Fibroblast of lung (primary cell): ENCODE measurements around the gene NKAIN2. TPM values are rescaled to one million over a fixed set of nuclear protein-coding genes. Genes with fewer than 3 reads are reported as not detected.

Source experiments
- DNase-seq, 2 donors: peaks; one replicate each; pipeline versions ENCODE4 v3.0.0 to v3.0.0-alpha.2; 2010; ENCODE audit warnings: low read depth in 2 of 2
- H2AFZ ChIP-seq: 2 replicates; pipeline ENCODE4 v1.5.1; 2012; ENCODE audit warnings: low read length, control low read depth, inconsistent platforms
- H3K27ac ChIP-seq: 2 replicates; pipeline ENCODE4 v1.5.1; 2011; ENCODE audit warnings: low read length, control low read depth; ENCODE audit not compliant: insufficient read depth
- H3K27me3 ChIP-seq: 2 replicates; pipeline ENCODE4 v1.5.1; 2011; ENCODE audit warnings: mild to moderate bottlenecking, low read length; ENCODE audit not compliant: control insufficient read depth, insufficient read depth
- H3K36me3 ChIP-seq: 2 replicates; pipeline ENCODE4 v1.5.1; 2011; ENCODE audit warnings: low read length; ENCODE audit not compliant: control insufficient read depth, insufficient read depth
- H3K4me1 ChIP-seq: 2 replicates; pipeline ENCODE4 v1.5.1; 2011; ENCODE audit warnings: low read length; ENCODE audit not compliant: control insufficient read depth, insufficient read depth; ENCODE audit errors: extremely low read depth
- H3K4me2 ChIP-seq: 2 replicates; pipeline ENCODE4 v1.5.1; 2011; ENCODE audit warnings: low read length, control low read depth; ENCODE audit not compliant: insufficient read depth; ENCODE audit errors: extremely low read depth
- H3K4me3 ChIP-seq, 4 experiments: fragments of 200-600 bp in 1 of 4; sonication (generic) in 1 of 4; replicated peaks in 1 of 4; 2 replicates each; pipeline ENCODE4 v1.5.1; 2011 to 2016; ENCODE audit warnings: low read length in 4 of 4, low read depth in 3 of 4, mild to moderate bottlenecking in 3 of 4, control low read depth in 2 of 4, inconsistent platforms in 1 of 4, mixed read lengths in 1 of 4; ENCODE audit not compliant: insufficient read depth in 1 of 4; ENCODE audit errors: control extremely low read depth in 1 of 4
- H3K79me2 ChIP-seq: 2 replicates; pipeline ENCODE4 v1.5.1; 2012; ENCODE audit warnings: mild to moderate bottlenecking, low read length, inconsistent platforms; ENCODE audit not compliant: control insufficient read depth, insufficient read depth
- H3K9ac ChIP-seq: 2 replicates; pipeline ENCODE4 v1.5.1; 2011; ENCODE audit warnings: mild to moderate bottlenecking, low read length, control low read depth; ENCODE audit not compliant: insufficient read depth
- H3K9me3 ChIP-seq: 2 replicates; pipeline ENCODE4 v1.5.1; 2012; ENCODE audit warnings: low read depth, low read length; ENCODE audit not compliant: control insufficient read depth, insufficient read depth
- H4K20me1 ChIP-seq: 2 replicates; pipeline ENCODE4 v1.5.1; 2011; ENCODE audit warnings: low read length; ENCODE audit not compliant: control insufficient read depth, insufficient read depth; ENCODE audit errors: extremely low read depth
- EZH2 ChIP-seq: IDR thresholded peaks from 2 replicates; pipeline ENCODE4 v1.5.1; 2012; ENCODE audit warnings: low read length, control low read depth, mild to moderate bottlenecking; ENCODE audit errors: missing control alignments
- polyA plus RNA-seq, 2 donors: library from polyadenylated mRNA; depleted of rRNA in 1 of 2; stranded (reverse) in 1 of 2; unstranded in 1 of 2; fragments of >200 nt; gene quantifications; 2 replicates each; pipeline ENCODE4 v1.2.1, GENCODE V29; 2011 to 2012; ENCODE audit warnings: missing spikeins in 1 of 2
- total RNA-seq: library from RNA; depleted of rRNA; stranded (reverse); fragments of >200 nt; gene quantifications from 2 replicates; pipeline ENCODE4 v1.2.1, GENCODE V29; 2014
- TF ChIP-seq, protein P1 (sequence below), 2 donors: IDR thresholded peaks in 1 of 2; conservative IDR thresholded peaks in 1 of 2; 1 replicate in 1 of 2; 2 replicates in 1 of 2; pipeline ENCODE4 v1.5.1; 2011 to 2012; ENCODE audit warnings: low read length in 2 of 2, control low read depth in 1 of 2, inconsistent platforms in 1 of 2, low read depth in 1 of 2, mild to moderate bottlenecking in 1 of 2

Gene NKAIN2
- total and polyA plus RNA-seq, 2 donors (not counting 1 experiment from before 2014, with no cell fraction given), result not detected

DNA sequence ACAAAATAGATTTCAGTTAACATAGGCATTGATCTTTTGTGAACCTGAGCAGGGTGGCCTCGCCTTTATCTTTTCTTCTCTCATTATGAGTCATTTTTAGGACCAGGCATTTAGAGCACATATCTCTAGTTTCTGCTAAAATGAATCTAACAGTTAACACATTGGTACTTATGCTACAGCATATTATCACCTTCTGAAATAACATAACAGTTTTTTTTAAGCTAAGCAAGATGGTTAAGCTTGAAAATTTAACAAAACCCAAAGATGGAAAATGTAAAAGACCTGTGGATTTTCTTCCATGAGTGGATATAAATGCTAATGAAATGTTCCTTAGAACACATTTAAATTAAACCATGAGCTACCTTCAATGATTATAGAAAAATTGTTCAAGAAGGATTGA lies 671.5 kb downstream of the NKAIN2 start:
- H3K27ac ChIP-seq, result no peak overlapping the region
- H2AFZ ChIP-seq, result no peak overlapping the region
- no peaks in the 10 kb centered on the region for H4K20me1 ChIP-seq
- TF ChIP-seq, protein P1, sequence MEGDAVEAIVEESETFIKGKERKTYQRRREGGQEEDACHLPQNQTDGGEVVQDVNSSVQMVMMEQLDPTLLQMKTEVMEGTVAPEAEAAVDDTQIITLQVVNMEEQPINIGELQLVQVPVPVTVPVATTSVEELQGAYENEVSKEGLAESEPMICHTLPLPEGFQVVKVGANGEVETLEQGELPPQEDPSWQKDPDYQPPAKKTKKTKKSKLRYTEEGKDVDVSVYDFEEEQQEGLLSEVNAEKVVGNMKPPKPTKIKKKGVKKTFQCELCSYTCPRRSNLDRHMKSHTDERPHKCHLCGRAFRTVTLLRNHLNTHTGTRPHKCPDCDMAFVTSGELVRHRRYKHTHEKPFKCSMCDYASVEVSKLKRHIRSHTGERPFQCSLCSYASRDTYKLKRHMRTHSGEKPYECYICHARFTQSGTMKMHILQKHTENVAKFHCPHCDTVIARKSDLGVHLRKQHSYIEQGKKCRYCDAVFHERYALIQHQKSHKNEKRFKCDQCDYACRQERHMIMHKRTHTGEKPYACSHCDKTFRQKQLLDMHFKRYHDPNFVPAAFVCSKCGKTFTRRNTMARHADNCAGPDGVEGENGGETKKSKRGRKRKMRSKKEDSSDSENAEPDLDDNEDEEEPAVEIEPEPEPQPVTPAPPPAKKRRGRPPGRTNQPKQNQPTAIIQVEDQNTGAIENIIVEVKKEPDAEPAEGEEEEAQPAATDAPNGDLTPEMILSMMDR (conservative IDR thresholded peaks at IDR 0.05 in 1 of 2, IDR thresholded peaks at IDR 0.05 in 1 of 2; ENCODE audit: low read depth in 1 of 2, low read length in 2 of 2), result no peak
- TF ChIP-seq EZH2, result no peak
- H3K79me2 ChIP-seq, result no peaks in the 10 kb centered on the region
- no peak overlapping the region for H3K9ac ChIP-seq
- H3K4me3 ChIP-seq, result no peak overlapping the region
- H3K4me2 ChIP-seq, result no peak overlapping the region
- H3K27me3 ChIP-seq, result no peaks in the 10 kb centered on the region
- no peaks in the 10 kb centered on the region for H3K4me1 ChIP-seq
- H3K36me3 ChIP-seq, result no peaks in the 10 kb centered on the region
- no peaks in the 10 kb centered on the region for H3K9me3 ChIP-seq
- no peak for DNase-seq

DNA sequence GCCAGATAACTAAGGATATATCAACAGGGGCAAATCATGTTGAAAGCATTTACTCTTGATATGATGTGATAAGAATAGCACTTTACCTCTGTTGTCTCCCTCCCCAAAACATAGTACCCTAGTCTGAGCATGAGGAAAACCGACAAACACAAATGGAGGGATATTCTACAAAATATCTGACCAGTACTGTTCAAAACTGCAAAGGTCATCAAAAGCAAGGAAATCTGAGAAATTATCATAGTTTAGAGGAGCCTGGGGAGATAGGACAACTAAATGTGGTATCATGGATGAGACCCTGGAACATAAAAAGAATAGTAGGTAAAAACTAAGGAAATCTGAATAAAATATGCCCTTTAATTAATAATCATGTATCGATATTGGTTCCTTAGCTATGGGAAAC lies 675.2 kb downstream of the NKAIN2 start:
- Histone ChIP-seq H3K27ac (no peak overlapping the region), H3K9me3 (no peaks in the 10 kb centered on the region), H2AFZ (no peak overlapping the region), H3K79me2 (no peaks in the 10 kb centered on the region), H3K4me3 (no peak overlapping the region), H3K36me3 (no peaks in the 10 kb centered on the region), H3K9ac (no peak overlapping the region), H3K4me1 (no peaks in the 10 kb centered on the region), H3K4me2 (no peak overlapping the region), H4K20me1 (no peaks in the 10 kb centered on the region), H3K27me3 (no peaks in the 10 kb centered on the region)
- TF ChIP-seq, protein P1 (conservative IDR thresholded peaks at IDR 0.05 in 1 of 2, IDR thresholded peaks at IDR 0.05 in 1 of 2; ENCODE audit: low read depth in 1 of 2, low read length in 2 of 2), result no peak
- TF ChIP-seq EZH2, result no peak
- no peak for DNase-seq

DNA sequence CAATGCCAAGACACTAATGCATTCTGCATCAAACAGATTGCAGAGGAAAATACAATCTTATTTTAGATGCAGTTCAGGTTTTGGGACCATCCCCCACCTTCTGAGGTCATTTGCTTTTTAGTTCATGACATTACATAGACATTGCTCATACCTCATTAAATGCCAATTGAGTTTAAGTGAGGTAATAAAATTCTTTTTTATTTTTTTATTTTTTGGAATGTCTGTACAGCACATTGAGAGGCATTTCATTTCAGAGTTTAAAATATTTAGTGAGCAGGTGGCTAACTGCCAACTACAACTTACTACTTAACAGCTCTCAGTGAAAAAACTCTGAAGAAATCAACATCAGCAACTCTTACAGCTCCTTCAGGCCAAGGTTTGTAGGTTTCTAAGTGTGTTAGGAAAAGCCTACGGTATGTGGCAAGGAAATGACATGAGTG lies 676.3 kb downstream of the NKAIN2 start:
- Histone ChIP-seq H3K4me1 (no peaks in the 10 kb centered on the region), H3K27ac (no peak overlapping the region), H3K9me3 (no peaks in the 10 kb centered on the region), H3K36me3 (no peaks in the 10 kb centered on the region), H3K27me3 (no peaks in the 10 kb centered on the region), H3K4me3 (no peak overlapping the region), H4K20me1 (no peaks in the 10 kb centered on the region), H3K4me2 (no peak overlapping the region), H3K9ac (no peak overlapping the region), H2AFZ (no peak overlapping the region), H3K79me2 (no peaks in the 10 kb centered on the region)
- DNase-seq, result peak; percentile 20 to 75
- TF ChIP-seq, protein P1 (conservative IDR thresholded peaks at IDR 0.05 in 1 of 2, IDR thresholded peaks at IDR 0.05 in 1 of 2; ENCODE audit: low read depth in 1 of 2, low read length in 2 of 2), result no peak
- TF ChIP-seq EZH2, result no peak
